B cell (primary cell): ENCODE results near the gene FNDC7.

Experiments used
- CTCF ChIP-seq: fragments of 200-600 bp; IDR thresholded peaks from one replicate; pipeline ENCODE4 v1.8.0; 2022; ENCODE audit warnings: antibody characterized with exemption, mild to moderate bottlenecking
- EZH2 ChIP-seq: IDR thresholded peaks from 2 replicates; pipeline ENCODE4 v1.6.1; 2012; ENCODE audit warnings: borderline replicate concordance, low read depth, mild to moderate bottlenecking, moderate library complexity, low read length; ENCODE audit not compliant: insufficient read depth, poor library complexity, severe bottlenecking

GRCh38 chr1:108692724-108693655 is 19.7 kb upstream of the FNDC7 start:
- TF ChIP-seq CTCF (no peak), EZH2 (no peak)
